ENCODE measurements around the gene POLE2.

DNA sequence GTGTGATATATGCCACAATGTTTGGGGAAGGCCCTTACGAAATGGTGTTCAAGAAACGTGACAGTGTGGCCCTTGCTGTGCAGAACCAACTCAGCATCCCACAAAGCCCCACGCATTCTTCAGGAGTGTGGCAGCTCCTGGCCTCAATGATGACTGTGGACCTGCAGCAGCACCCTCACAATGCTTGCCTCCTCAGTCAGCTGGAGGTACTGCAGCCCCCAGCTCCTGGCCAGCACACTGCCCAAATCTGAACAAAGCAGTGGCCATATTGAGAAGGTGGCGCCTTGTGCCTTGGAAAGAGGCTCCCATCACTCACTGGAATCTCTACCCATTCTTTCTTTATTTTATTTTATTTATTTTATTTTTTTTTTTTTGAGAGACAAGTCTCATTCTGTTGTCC is 10.4 kb downstream of the POLE2 start:
- TF ChIP-seq CTCF (IDR thresholded peaks at IDR 0.05) (no peak), EZH2 (IDR thresholded peaks at IDR 0.05) (no peak)

Data from neural progenitor cell (in vitro differentiated cells).